Mesenchymal stem cell (in vitro differentiated cells and primary cell): ENCODE results near the gene CCDC13.

Experiments used
- DNase-seq: peaks from one replicate; pipeline ENCODE4 v3.0.0-alpha.2; 2013
- H2AFZ ChIP-seq: one replicate; pipeline ENCODE4 v1.6.1; 2013; ENCODE audit warnings: low read depth, mild to moderate bottlenecking, control low read depth, inconsistent platforms, low read length, moderate library complexity
- H2AK5ac ChIP-seq: 2 replicates; pipeline ENCODE4 v1.6.1; 2013; ENCODE audit warnings: low read length, moderate library complexity, mild to moderate bottlenecking, inconsistent platforms; ENCODE audit not compliant: severe bottlenecking
- H2BK120ac ChIP-seq: one replicate; pipeline ENCODE4 v1.6.1; 2013; ENCODE audit warnings: low read depth, mild to moderate bottlenecking, inconsistent platforms, low read length, moderate library complexity
- H2BK12ac ChIP-seq, 2 experiments: one replicate each; pipeline ENCODE4 v1.6.1; 2013; ENCODE audit warnings: inconsistent platforms in 2 of 2, low read length in 2 of 2, mild to moderate bottlenecking in 2 of 2, moderate library complexity in 2 of 2, control low read depth in 1 of 2
- H2BK15ac ChIP-seq: one replicate; pipeline ENCODE4 v1.6.1; 2013; ENCODE audit warnings: mild to moderate bottlenecking, low read depth, inconsistent platforms; ENCODE audit not compliant: poor library complexity, severe bottlenecking
- H2BK5ac ChIP-seq: 2 replicates; pipeline ENCODE4 v1.6.1; 2013; ENCODE audit warnings: low read depth, mild to moderate bottlenecking, low read length, control low read depth, inconsistent platforms; ENCODE audit not compliant: poor library complexity, severe bottlenecking
- H3K14ac ChIP-seq, 2 experiments: one replicate each; pipeline ENCODE4 v1.6.1; 2013; ENCODE audit warnings: inconsistent platforms in 2 of 2, low read length in 2 of 2, control low read depth in 1 of 2, mild to moderate bottlenecking in 1 of 2, moderate library complexity in 1 of 2
- H3K18ac ChIP-seq, 2 experiments: one replicate each; pipeline ENCODE4 v1.6.1; 2013; ENCODE audit warnings: inconsistent platforms in 2 of 2, low read length in 2 of 2, control low read depth in 1 of 2, low read depth in 1 of 2, mild to moderate bottlenecking in 1 of 2
- H3K23ac ChIP-seq, 2 experiments: one replicate each; pipeline ENCODE4 v1.6.1; 2013; ENCODE audit warnings: inconsistent platforms in 2 of 2, low read length in 2 of 2, mild to moderate bottlenecking in 2 of 2, moderate library complexity in 2 of 2, control low read depth in 1 of 2
- H3K27ac ChIP-seq: 2 replicates; pipeline ENCODE4 v1.5.1; 2013; ENCODE audit warnings: mild to moderate bottlenecking, moderate library complexity, low read length, control low read depth, inconsistent platforms; ENCODE audit not compliant: poor library complexity, severe bottlenecking
- H3K27me3 ChIP-seq, 2 experiments: 2 replicates each; pipeline versions ENCODE4 v1.6.1 to v1.7.0; 2013; ENCODE audit warnings: low read length in 2 of 2, mild to moderate bottlenecking in 2 of 2, moderate library complexity in 2 of 2, control low read depth in 1 of 2, inconsistent platforms in 1 of 2; ENCODE audit not compliant: control insufficient read depth in 1 of 2, insufficient read depth in 1 of 2
- H3K36me3 ChIP-seq, 2 experiments: 2 replicates each; pipeline versions ENCODE4 v1.6.1 to v1.7.0; 2013; ENCODE audit warnings: low read length in 2 of 2, control low read depth in 1 of 2, inconsistent platforms in 1 of 2, low read depth in 1 of 2, mild to moderate bottlenecking in 1 of 2; ENCODE audit not compliant: insufficient read depth in 2 of 2, control insufficient read depth in 1 of 2
- H3K4ac ChIP-seq, 2 experiments: one replicate each; pipeline ENCODE4 v1.6.1; 2013; ENCODE audit warnings: inconsistent platforms in 2 of 2, low read length in 2 of 2, mild to moderate bottlenecking in 2 of 2, moderate library complexity in 2 of 2, control low read depth in 1 of 2, low read depth in 1 of 2
- H3K4me1 ChIP-seq: 2 replicates; pipeline ENCODE4 v1.6.1; 2013; ENCODE audit warnings: low read depth, low read length, control low read depth; ENCODE audit not compliant: control insufficient read depth, insufficient read depth
- H3K4me2 ChIP-seq: 2 replicates; pipeline ENCODE4 v1.6.1; 2013; ENCODE audit warnings: low read length, mild to moderate bottlenecking, inconsistent platforms; ENCODE audit not compliant: poor library complexity, severe bottlenecking
- H3K4me3 ChIP-seq, 2 experiments: 2 replicates each; pipeline versions ENCODE4 v1.5.1 to v1.7.0; 2013; ENCODE audit warnings: low read length in 2 of 2, mild to moderate bottlenecking in 2 of 2, control low read depth in 1 of 2, low read depth in 1 of 2; ENCODE audit not compliant: insufficient read depth in 1 of 2
- H3K79me1 ChIP-seq: replicated peaks from 2 replicates; pipeline ENCODE4 v1.6.1; 2013; ENCODE audit warnings: mild to moderate bottlenecking, control low read depth, low read length, inconsistent platforms; ENCODE audit not compliant: poor library complexity, severe bottlenecking
- H3K9ac ChIP-seq: 2 replicates; pipeline ENCODE4 v1.7.0; 2013; ENCODE audit warnings: mild to moderate bottlenecking, low read length, moderate library complexity
- H3K9me3 ChIP-seq: 2 replicates; pipeline ENCODE4 v1.7.0; 2013; ENCODE audit warnings: mild to moderate bottlenecking, low read length; ENCODE audit not compliant: control insufficient read depth
- H4K8ac ChIP-seq: one replicate; pipeline ENCODE4 v1.6.1; 2013; ENCODE audit warnings: inconsistent platforms, mild to moderate bottlenecking, low read length, moderate library complexity
- H4K91ac ChIP-seq: one replicate; pipeline ENCODE4 v1.6.1; 2013; ENCODE audit warnings: mild to moderate bottlenecking, low read length, inconsistent platforms
- WGBS: methylation state at CpG from one replicate; pipeline ENCODE4 v1.1.7; 2013; ENCODE audit warnings: mixed read lengths; 5-methylcytosine and 5-hydroxymethylcytosine counted together

CCDC13 gene

DNA sequence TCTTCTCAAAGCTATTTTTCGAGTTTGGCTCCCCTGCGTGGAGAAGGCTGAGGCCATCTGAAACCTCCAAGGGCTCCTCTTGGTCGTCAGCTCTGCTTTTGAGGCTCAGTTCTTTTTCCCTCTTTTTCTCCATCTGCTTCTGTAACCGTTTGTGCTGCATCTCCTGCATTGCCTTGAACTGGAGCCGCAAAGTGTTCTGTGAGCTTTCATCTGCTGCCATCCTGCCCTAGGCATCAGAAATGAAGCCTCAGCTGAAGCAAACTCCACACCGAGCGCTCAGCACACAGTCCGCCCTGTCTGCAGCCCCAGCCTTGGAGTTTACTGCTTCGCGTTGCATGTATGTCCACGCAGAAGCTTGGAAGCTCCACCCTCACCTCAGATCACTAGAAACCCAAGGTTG, 14.9 kb downstream of the CCDC13 start:
- Histone ChIP-seq H3K14ac (no peak overlapping the region), H4K8ac (no peak overlapping the region), H3K4me2 (no peak overlapping the region), H2AFZ (no peak overlapping the region), H3K9me3 (no peaks in the 10 kb centered on the region), H3K18ac (no peak overlapping the region), H2BK5ac (no peak overlapping the region), H3K36me3 (no peaks in the 10 kb centered on the region), H3K79me1 (no peaks in the 10 kb centered on the region), H2BK15ac (no peak overlapping the region), H3K4me3 (no peak overlapping the region), H2BK120ac (no peak overlapping the region), H3K4ac (no peak overlapping the region), H3K27ac (no peak overlapping the region), H2BK12ac (no peak overlapping the region), H3K4me1 (no peaks in the 10 kb centered on the region), H3K23ac (no peak overlapping the region), H2AK5ac (no peak overlapping the region), H3K9ac (no peak overlapping the region), H3K27me3 (peaks cover 0 to 26% of the 10 kb centered on the region in 2 experiments), H4K91ac (no peak overlapping the region)
- 86% methylated on average over 11 of the region's 11 CpGs for WGBS
- no peak for DNase-seq

DNA sequence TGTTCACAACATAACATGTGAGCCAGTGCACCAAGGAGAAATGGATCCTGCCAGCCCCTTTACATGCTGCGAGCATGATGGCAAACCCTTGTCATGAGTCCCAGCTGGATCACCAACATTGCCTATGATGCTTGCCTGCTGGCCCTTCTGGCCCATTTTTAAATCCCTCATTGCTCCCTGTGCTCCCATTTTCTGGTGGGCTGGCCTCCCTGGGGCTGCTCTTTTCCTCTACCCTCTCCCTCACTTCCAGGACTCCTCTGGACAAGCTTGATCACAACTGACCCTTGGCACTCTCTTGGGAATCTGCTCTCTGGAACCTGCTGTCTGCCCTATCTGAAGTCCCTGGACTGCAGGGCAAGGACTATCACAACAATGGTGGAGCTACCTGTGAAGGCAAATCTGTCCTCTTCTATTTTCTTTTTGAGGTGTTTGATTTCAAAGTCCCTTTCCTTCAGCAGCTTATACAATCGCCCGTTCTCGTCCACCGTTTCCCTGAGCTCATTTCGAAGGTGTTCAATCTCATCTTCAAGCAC, 16.3 kb downstream of the CCDC13 start:
- H3K4me3 ChIP-seq: no peak overlapping the region
- H3K4me1 ChIP-seq: no peaks in the 10 kb centered on the region
- no peak overlapping the region for H2BK15ac ChIP-seq
- no peak overlapping the region for H3K4ac ChIP-seq
- peaks cover 0 to 3% of the 10 kb centered on the region in 2 experiments for H3K36me3 ChIP-seq
- H3K9me3 ChIP-seq: no peaks in the 10 kb centered on the region
- H4K91ac ChIP-seq: no peak overlapping the region
- WGBS: 92% methylated on average over 6 of the region's 6 CpGs
- H2BK12ac ChIP-seq: no peak overlapping the region
- no peak overlapping the region for H3K14ac ChIP-seq
- no peak overlapping the region for H3K18ac ChIP-seq
- H3K23ac ChIP-seq: no peak overlapping the region
- H2AK5ac ChIP-seq: no peak overlapping the region
- H2BK5ac ChIP-seq: no peak overlapping the region
- H2BK120ac ChIP-seq: no peak overlapping the region
- H3K27ac ChIP-seq: no peak overlapping the region
- H3K79me1 ChIP-seq: no peaks in the 10 kb centered on the region
- peaks cover 0 to 26% of the 10 kb centered on the region in 2 experiments for H3K27me3 ChIP-seq
- H4K8ac ChIP-seq: no peak overlapping the region
- no peak overlapping the region for H2AFZ ChIP-seq
- H3K9ac ChIP-seq: no peak overlapping the region
- DNase-seq: no peak
- no peak overlapping the region for H3K4me2 ChIP-seq

DNA sequence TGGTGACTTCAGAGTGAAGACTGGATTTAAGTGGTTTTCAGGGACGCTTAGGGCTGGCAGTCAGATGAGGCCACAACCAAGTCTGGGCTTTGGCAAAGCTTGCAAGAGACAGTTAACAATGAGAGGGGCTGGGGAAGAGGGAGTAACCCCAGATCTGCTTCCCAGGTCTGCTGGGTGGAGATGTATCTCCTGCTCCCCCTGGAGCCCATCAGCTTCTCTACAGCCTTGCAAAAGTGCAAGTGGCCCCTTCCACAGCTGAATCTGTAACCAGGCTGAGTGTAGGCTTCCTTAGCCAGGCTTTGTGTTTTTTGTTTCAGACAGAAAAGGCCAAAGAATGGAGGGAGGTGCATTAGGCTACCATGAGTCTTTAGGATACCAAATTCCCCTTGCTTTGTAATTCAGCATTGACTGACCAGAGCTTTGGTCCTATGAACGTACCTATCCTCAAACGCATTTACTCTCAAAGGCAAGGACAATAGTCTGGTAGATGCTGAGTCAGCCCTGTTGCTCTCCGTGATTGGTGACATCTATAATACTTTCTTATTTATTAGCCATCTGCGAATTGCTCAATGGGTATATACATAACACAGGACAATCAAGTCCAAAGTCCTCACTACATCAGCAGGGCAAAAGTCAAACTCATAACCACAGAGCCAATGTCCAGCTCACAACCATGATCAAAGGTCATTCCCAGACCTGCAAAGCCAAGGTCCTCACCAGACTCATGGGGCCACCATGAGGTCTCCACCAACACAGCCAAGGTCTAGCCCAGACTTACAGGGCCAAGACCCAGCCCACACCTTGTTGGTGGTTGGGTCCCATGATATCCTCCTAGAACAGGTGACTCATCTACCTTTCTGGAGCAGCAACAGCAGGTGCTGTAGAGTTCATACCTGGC, 17.1 kb downstream of the CCDC13 start:
- Histone ChIP-seq H3K18ac (no peak overlapping the region), H3K27me3 (peaks cover 0 to 22% of the 10 kb centered on the region in 2 experiments)
- 74% methylated on average over 5 of the region's 5 CpGs for WGBS

DNA sequence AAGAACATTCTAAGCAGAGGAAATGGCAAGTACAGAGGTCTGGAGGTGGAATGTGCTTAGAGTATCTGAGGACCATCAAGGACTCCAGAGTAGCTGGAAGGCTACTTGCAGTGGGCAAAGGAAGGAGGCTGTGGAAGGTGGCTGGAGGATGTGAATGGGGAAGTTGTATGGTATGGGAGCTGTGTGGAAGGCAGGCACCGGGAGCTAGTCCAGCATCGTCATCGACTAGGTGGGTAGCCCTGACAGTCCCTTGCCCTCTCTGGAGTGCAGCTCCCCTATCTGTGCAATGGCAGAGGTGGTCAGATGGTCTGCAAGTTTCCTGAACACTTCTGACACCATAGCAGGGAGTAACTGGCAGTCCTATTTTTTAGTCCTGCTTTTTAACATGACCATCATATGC, 19.3 kb downstream of the CCDC13 start:
- Histone ChIP-seq H3K4me3 (no peak overlapping the region), H3K23ac (no peak overlapping the region), H3K79me1 (no peaks in the 10 kb centered on the region), H2BK120ac (no peak overlapping the region), H3K4me2 (no peak overlapping the region), H3K9ac (no peak overlapping the region), H3K4ac (no peak overlapping the region), H4K91ac (no peak overlapping the region), H3K27ac (no peak overlapping the region), H3K27me3 (peaks cover 0 to 22% of the 10 kb centered on the region in 2 experiments), H2BK15ac (no peak overlapping the region), H2AFZ (no peak overlapping the region), H2BK12ac (no peak overlapping the region), H2BK5ac (no peak overlapping the region), H4K8ac (no peak overlapping the region), H3K9me3 (no peaks in the 10 kb centered on the region), H3K4me1 (no peaks in the 10 kb centered on the region), H3K14ac (no peak overlapping the region), H3K18ac (no peak overlapping the region), H2AK5ac (no peak overlapping the region), H3K36me3 (peaks cover 0 to 3% of the 10 kb centered on the region in 2 experiments)
- DNase-seq: no peak
- 94% methylated on average over 3 of the region's 3 CpGs for WGBS

More for the DNA sequence above, 17.1 kb downstream of the CCDC13 start:
- no peak overlapping the region for H3K4ac ChIP-seq
- H3K4me1 ChIP-seq: no peaks in the 10 kb centered on the region
- H3K4me2 ChIP-seq: no peak overlapping the region
- H3K27ac ChIP-seq: no peak overlapping the region
- no peak overlapping the region for H3K14ac ChIP-seq
- H2AK5ac ChIP-seq: no peak overlapping the region
- no peak overlapping the region for H4K8ac ChIP-seq
- no peak overlapping the region for H2AFZ ChIP-seq
- no peak overlapping the region for H3K9ac ChIP-seq
- H3K79me1 ChIP-seq: no peaks in the 10 kb centered on the region
- no peak overlapping the region for H2BK15ac ChIP-seq
- DNase-seq: peak; percentile 23
- H3K9me3 ChIP-seq: no peaks in the 10 kb centered on the region
- H3K36me3 ChIP-seq: peaks cover 0 to 3% of the 10 kb centered on the region in 2 experiments
- H2BK12ac ChIP-seq: no peak overlapping the region
- H3K4me3 ChIP-seq: no peak overlapping the region
- H2BK120ac ChIP-seq: no peak overlapping the region
- no peak overlapping the region for H2BK5ac ChIP-seq
- no peak overlapping the region for H3K23ac ChIP-seq
- H4K91ac ChIP-seq: no peak overlapping the region
